GM12875 (cell line): Measurements from ENCODE around the gene TMEM107.

Experiments used
- H3K4me3 ChIP-seq: one replicate; pipeline ENCODE4 v1.5.1; 2011; ENCODE audit warnings: low read depth, low read length, control low read depth
- CTCF ChIP-seq: IDR thresholded peaks from 2 replicates; pipeline ENCODE4 v1.5.1; 2011; ENCODE audit warnings: low read depth, mild to moderate bottlenecking, control low read depth, inconsistent platforms, low read length, moderate library complexity, borderline replicate concordance; ENCODE audit not compliant: insufficient read depth

TMEM107 gene

GRCh38 chr17:8142158-8142886 is 33.9 kb downstream of the TMEM107 start:
- no peak overlapping the region for H3K4me3 ChIP-seq
- no peak for TF ChIP-seq CTCF

- H3K4me3 ChIP-seq = no peak overlapping the region
- no peak for TF ChIP-seq CTCF
Observed at GRCh38 chr17:8141741-8142140, 34.4 kb downstream of the TMEM107 start.

GRCh38 chr17:8141045-8141444 is 35.1 kb downstream of the TMEM107 start:
- no peak for TF ChIP-seq CTCF
- no peak overlapping the region for H3K4me3 ChIP-seq

GRCh38 chr17:8140065-8141029 is 35.8 kb downstream of the TMEM107 start:
- TF ChIP-seq CTCF = no peak
- no peak overlapping the region for H3K4me3 ChIP-seq

- TF ChIP-seq CTCF = peak; percentile 81
- H3K4me3 ChIP-seq = peak overlapping the region; percentile 50
Observed at GRCh38 chr17:8138672-8139371, 37.4 kb downstream of the TMEM107 start.

- TF ChIP-seq CTCF = no peak
- H3K4me3 ChIP-seq = peak overlapping the region; percentile 18
Observed at GRCh38 chr17:8138374-8138671, 37.9 kb downstream of the TMEM107 start.
